Endothelial cell of hepatic sinusoid (primary cell): ENCODE results near the gene USP32.
"Not testable (repeated sequence)": the region's sequence is repeated elsewhere in the genome, so short reads cannot be mapped to it uniquely, and the experiment has no call there.

Experiments
- in situ Hi-C: cut with HindIII; loops from 2 replicates; pipeline ENCODE4 v1.10.0; 2017; ENCODE audit warnings: low sequenced_read_pairs

Gene USP32, protein sequence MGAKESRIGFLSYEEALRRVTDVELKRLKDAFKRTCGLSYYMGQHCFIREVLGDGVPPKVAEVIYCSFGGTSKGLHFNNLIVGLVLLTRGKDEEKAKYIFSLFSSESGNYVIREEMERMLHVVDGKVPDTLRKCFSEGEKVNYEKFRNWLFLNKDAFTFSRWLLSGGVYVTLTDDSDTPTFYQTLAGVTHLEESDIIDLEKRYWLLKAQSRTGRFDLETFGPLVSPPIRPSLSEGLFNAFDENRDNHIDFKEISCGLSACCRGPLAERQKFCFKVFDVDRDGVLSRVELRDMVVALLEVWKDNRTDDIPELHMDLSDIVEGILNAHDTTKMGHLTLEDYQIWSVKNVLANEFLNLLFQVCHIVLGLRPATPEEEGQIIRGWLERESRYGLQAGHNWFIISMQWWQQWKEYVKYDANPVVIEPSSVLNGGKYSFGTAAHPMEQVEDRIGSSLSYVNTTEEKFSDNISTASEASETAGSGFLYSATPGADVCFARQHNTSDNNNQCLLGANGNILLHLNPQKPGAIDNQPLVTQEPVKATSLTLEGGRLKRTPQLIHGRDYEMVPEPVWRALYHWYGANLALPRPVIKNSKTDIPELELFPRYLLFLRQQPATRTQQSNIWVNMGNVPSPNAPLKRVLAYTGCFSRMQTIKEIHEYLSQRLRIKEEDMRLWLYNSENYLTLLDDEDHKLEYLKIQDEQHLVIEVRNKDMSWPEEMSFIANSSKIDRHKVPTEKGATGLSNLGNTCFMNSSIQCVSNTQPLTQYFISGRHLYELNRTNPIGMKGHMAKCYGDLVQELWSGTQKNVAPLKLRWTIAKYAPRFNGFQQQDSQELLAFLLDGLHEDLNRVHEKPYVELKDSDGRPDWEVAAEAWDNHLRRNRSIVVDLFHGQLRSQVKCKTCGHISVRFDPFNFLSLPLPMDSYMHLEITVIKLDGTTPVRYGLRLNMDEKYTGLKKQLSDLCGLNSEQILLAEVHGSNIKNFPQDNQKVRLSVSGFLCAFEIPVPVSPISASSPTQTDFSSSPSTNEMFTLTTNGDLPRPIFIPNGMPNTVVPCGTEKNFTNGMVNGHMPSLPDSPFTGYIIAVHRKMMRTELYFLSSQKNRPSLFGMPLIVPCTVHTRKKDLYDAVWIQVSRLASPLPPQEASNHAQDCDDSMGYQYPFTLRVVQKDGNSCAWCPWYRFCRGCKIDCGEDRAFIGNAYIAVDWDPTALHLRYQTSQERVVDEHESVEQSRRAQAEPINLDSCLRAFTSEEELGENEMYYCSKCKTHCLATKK (N-terminal part only)

DNA sequence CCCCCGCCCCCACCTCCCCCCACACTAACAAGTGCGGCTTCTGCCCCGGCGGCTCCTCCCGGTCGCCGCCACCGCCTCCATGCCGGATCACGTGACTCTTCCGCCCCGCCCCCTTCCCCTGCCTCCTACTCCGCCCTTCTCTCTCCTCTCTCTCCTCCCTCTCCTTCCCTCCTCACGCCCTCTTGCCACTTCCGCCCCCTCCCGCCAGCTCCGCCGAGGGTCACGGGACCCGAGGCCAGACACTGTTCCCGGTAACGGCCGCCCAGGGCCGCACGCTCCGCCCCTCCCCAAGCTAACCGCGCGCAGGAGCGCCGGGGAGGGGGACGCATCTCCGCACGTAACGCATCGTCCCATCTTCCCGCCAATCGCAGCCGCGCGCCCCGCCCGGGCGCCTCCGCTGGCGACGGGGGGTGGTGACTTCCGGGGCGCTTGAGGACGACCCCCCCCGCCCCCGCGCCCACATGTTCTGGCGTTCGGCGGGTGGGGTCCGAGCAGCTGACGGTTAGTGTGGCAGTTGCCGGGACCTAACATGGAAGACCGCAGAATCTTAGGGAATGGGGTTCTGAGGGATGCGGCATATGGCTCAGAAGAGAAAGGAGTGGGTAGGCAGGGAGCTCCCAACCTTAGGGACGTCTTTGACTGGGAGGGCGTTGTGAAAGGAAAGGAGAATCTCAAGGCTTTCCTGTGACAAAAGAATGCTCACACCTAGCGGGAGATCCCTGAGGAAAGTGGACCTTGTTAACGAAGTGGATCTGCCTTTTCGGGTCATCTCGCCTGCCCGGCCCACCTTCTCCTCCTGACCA is at the start of gene USP32:
Gene USP32, minus strand, starts transcription at position 92 of the 803 bp plus-strand sequence. CDS start 194 bp downstream, outside the sequence.
- in situ Hi-C loops = no loop called here

DNA sequence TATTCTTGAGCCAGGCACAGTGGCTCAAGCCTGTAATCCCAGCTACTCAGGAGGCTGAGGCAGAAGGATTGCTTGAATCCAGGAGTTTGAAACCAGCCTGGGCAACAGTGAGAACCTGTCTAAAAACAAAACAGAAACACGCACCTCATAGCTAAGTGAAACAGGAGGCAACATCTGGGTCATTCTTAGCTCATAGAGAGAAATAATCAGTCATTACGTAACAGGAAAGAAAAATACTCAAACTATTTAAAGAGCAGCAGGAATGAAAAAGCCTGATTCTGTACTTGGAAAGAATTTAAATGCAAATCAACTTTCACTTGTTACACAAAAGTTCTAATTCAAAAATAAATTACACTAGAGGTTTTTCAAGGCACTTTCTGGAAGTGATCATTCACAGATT is 47.6 kb upstream of the USP32 start:
- in situ Hi-C loops = no loop called here

DNA sequence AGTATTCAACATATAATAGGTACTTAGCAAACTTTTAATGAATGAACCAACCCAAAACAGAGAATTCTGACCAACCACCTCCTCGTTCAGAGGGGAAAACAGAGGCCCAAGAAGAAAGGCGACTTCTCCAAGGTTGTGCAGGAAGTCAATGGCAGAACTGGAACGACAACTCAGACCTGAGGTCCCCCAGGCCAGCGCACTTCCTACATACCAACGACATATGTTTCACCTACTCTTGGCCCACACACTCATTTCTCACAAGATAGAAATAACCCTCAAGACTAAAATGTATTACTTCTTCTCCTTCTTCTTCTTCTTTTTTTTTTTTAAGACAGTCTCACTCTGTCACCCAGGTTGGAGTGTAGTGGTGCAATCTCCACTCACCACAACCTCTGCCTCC is 44.7 kb upstream of the USP32 start:
- in situ Hi-C loops = no loop called here

DNA sequence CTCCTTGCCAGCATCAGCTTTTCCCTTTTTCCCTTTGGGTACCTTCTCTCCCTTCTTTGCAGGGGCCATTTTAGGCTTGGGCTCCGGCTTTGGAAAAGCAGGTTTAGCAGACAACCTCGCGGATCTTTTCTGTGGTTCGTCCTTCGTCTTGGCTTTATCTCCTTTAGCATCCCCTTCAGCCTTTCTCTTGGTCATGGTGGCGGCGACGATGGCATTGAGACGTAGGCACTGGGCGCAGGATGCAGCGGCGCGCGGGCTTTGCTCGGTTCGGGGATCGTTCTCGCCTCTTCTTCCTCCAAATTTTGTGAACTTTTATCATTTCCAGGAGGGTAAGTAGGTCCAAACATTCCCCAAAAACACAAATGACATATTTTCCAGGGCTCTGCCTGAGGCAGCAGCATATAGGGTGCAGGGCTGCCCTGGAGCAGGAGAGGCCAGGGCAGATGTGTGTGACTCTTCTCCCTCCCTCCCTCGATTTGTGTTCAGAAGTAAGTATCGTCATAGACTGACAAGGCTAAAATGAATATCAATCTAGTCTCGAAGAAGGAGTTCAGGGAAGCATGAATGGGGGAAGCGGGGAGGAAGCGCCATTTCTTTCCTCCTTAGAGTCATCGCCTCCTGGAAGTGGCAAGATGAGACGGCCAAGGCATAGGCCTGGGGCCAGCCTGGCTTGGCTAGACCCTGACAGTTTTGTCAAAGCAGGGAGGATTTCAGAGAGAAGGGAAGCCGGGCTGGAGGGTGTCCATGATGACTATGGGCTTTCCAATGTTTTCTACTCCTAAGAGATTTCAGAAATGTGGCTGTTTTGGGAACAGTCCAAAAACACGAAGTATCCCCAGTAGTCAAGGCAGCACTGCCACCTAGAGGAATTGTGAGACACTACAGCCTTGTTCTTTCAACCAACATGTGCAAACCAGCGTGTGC is 43.6 kb upstream of the USP32 start:
- in situ Hi-C loops = no loop called here

DNA sequence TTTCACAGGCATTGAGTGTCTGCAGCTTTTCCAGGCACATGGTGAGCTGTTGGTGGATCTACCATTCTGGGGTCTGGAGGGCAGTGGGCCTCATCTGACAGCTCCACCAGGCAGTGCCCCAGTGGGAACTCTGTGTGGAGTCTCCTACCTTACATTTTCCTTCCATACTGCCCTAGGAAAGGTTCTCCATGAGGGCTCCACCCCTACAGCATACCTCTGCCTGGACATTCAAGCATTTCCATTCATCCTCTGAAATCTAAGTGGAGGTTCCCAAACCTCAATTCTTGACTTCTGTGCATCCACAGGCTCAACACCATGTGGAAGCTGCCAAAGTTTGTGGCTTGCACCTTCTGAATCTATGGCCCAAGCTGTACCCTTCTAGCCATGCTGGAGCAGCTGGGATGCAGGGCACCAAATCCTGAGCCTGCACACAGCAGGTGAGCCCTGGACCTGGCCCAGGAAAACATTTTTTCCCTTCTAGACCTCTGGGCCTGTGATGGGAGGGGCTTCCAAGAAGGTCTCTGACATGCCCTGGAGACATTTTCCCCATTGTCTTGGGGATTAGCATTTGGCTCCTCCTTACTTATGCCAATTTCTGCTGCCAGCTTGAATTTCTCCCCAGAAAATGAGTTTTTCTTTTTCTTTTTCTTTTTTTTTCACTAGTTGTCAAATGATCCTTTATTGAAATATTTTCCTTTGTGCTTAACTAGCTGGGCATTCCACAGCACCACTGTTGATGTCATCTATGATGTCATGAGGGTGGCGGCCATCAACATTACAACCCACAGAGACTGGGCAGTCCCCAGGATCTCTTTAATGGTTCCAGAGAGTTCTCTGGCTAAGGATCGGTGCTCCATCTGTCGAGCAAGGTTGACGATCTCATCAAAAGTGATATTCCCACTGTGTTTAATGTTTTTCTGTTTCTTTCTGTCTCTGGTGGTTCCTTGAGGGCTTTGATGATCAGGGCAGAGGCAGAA is 41.4 kb upstream of the USP32 start:
- in situ Hi-C loops = not testable (repeated sequence)

DNA sequence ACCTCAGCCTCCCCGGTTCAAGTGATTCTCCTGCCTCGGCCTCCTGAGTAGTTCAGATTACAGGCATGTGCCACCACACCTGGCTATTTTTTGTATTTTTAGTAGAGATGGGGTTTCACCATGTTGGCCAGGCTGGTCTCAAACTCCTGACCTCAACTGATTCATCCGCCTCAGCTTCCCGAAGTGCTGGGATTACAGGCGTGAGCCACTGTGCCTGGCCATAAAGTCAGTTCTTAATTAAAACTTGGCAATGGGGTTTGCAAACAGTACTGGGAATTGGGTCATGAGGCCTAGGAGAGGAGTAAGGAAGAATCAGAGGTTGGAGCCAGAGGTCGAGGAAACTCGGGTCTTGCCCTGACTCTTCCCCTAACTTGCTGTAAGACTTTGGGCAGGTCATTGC is 38.6 kb upstream of the USP32 start:
- in situ Hi-C loops = not testable (repeated sequence)

DNA sequence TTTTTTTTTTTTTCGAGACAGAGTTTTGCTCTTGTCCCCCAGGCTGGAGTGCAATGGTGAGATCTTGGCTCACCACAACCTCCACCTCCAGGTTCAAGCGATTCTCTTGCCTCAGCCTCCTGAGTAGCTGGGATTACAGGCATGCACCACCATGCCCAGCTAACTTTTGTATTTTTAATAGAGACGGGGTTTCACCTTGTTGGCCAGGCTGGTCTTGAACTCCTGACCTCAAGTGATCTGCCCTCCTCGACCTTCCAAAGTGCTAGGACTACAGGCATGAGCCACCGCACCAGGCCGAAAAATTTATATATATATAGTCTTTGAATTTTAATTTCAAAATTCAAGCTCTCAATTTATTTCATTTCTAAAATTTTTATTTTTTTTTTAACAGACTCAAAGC is 36.6 kb upstream of the USP32 start:
- in situ Hi-C loops = not testable (repeated sequence)

DNA sequence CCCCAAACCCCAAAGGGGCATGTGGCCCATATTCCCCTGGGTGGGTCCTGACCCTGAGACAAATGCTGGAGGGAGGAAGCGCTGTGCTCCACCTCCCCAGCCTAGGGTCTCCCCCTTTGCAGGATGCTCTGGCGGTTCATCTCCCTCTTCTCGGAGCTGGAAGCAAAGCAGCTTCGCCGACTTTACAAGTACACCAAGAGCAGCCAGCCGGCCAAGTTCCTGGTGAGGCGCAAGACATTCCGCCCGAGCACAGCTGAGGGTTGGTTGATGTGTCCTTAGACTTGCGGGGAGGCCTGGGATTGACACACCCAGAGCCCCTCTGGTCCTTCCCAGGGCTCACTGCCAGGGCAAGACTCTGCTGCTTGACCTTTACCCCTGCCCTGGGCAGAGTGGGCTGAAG is 34.7 kb upstream of the USP32 start:
- in situ Hi-C loops = no loop called here

DNA sequence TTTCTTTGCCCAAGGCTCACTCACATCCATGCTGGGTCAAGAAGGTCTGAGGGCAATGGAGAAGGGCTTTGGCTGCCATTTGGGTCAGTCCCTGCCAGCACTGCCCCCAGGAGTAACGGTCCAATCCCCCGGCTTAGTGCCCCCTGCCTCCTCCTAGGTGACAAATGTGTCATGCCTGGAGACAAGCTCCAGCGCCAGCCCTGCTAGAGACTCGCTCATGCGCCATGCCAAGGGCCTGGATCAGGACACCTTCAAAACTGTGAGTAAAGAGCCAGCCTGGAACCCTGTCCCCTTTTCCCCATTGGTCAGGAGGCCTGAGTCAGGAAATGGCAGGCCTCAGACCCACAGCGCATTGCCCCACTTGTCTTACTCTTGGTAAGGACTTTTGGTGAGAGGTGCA is 33.7 kb upstream of the USP32 start:
- in situ Hi-C loops = no loop called here

DNA sequence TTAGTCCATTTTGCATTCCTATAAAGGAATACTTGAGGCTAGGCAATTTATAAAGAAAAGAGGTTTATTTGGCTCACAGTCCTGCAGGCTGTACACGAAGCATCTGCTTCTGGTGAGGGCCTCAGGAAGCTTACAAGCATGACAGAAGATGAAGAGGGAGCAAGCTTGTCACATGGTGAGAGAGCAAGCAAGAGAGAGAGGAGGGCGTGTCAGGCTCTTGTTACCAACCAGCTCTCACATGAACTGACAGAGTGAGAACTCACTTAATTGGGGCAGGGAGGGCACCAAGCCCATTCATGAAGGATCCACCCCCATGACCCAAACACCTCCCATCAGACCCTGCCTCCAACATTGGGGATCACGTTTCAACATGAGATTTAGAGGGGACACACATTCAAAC is 31.9 kb upstream of the USP32 start:
- in situ Hi-C loops = loop anchor here (25.0 kb wide), 1 partner anchor 187 kb away; no protein-coding TSS in a partner anchor

DNA sequence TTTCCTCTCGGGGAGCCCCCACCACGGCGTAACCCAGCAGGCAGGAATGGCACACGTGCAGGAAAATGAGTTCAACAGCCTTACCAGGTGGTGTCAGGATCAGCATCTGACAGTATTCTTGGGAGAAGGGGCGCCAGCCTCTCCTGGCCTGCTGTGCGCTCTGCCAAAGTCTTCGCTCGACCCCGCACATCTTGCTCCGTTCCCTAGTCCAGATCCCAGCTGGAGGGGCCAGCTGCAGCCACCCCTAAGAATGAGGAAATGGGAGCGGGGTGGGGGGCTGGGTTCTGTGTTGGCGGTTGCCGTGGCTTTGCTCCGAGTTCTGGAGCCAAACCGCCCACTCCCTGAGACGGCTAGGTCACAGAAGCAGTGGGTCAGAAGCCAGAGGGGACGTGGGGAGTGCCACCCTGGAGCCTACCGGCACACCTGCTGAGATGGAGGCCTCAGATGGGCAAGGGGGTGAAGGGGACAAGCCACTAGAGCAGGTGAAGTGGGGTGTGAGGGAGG is 30.3 kb upstream of the USP32 start, which contains the start of gene CHCT1:
Gene CHCT1, plus strand, starts transcription at position 328 of the 504 bp plus-strand sequence. Its CDS starts 104 bp downstream, at position 432.
- in situ Hi-C loops = loop anchor here (25.0 kb wide), 1 partner anchor 185 kb away; no protein-coding TSS in a partner anchor

DNA sequence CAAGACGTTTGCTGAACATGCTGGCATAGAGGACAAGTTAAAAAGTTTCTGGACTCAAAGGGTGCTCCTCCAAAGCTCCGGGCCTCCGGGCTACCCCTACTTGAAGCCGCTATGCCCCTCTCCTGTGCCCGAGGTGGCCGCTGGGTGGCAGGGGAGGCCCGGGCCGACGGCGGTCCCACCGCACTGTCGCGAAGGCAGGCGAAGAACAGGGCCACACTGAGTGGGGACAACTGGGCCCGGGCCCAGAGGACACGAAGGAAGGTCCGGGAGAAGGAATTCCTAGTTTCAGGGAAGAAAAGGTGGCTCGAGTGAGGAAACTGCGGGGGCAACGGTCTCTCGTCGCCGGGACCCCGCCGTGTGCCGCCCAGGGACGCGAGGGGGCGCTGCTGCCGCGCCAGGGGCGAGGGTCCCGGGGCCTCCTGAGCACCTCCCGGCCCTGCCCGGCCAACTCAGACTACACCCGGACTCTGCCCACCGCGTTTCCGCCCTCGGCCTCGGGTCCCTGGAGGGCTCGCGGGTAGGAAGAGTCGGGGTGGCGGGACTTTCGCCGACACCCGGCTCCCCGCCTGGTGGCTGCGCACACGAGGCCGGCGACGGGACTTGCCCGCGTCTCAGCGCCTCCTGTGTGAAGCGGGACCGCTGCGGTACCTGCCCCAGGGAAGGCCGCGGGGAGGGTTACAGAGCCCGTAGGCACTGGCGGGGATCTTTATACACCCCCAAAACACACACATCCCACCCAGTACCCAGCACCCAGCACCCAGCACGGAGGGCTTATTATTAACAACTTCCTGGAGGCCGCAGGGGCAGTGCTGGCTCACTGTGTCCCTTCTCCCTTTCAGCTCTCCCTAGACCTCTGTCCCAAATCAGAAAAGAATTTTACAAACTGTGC is 29.6 kb upstream of the USP32 start:
- in situ Hi-C loops = loop anchor here (25.0 kb wide), 1 partner anchor 184 kb away; no protein-coding TSS in a partner anchor

DNA sequence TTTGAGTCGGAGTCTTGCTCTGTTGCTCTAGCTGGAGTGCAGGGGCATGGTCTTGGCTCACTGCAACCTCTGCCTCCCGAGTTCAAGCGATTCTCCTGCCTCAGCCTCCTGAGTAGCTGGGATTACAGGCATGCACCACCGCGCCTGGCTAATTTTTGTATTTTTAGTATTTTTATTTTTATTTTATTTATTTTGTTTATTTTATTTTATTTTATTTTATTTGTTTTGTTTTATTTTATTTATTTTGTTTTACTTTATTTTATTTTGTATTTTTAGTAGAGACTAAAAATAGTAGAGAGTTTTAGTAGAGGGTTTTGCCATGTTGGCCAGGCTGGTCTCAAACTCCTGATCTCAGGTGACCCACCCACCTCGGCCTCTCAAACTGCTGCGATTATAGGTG is 27.9 kb upstream of the USP32 start:
- in situ Hi-C loops = loop anchor here (25.0 kb wide), 1 partner anchor 183 kb away; no protein-coding TSS in a partner anchor

DNA sequence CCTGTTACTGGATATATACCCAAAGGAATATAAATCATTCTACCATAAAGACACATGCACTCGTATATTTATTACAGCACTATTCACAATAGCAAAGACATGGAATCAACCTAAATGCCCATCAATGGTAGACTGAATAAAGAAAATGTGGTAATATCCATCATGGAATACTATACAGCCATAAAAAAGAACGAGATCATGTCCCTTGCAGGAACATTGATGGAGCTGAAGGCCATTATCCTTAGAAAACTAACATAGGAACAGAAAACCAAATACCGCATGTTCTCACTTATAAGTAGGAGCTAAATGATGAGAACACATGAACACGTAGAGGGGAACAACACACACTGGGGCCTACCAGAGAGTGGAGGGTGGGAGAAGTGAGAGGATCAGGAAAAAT is 27.1 kb upstream of the USP32 start:
- in situ Hi-C loops = loop anchor here (25.0 kb wide), 1 partner anchor 182 kb away; no protein-coding TSS in a partner anchor

DNA sequence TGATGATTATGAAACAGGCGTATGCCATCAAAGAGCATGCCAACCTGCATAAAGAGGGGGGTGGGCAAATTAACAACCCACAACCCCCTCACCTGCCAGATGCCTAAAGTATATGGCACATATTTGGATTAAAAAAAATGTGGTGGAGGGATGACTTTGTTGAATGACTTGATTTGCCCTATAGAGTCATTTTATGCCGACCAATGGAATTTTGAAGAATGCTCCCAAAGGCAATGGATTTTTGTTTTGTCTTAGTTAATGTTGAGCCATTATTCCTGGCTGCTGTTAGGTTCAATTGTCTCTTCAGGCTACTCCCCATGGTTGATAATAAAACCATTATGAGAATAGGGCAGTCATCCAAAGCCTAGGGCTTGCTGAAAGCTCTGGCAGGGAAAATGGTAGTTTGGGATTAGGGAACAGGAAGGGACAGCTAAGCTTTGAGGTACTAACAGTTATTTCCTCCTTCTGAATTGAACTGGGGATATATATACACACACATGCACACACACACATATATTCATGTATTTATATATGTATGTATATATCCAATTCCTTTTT is 24.5 kb upstream of the USP32 start:
- in situ Hi-C loops = loop anchor here (25.0 kb wide), 1 partner anchor 179 kb away; no protein-coding TSS in a partner anchor

DNA sequence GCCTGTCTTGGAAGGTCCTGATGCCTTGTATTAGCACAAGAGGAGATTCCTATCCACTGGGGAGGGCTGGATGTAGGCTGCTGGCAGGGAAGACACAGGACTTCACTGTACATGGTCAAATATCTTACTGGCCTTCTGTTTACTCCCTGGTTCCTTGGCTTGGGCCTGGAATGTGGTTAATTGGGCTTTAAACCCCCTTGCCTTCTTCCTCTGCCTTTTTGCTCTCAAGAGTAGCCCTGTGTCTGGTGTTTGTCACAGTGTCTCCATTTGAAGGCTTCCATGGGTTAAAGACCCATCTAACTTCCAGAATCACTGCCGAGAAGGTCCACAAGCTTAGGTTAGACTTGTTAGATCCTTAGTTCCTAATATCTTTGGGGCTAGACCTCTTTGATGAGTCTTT is 23.2 kb upstream of the USP32 start:
- in situ Hi-C loops = loop anchor here (25.0 kb wide), 1 partner anchor 178 kb away; no protein-coding TSS in a partner anchor
